ENCODE results near the gene MAP3K14. TPM values are rescaled to one million over a fixed set of nuclear protein-coding genes. Genes with fewer than 3 reads are reported as not detected.

Gene MAP3K14
- total RNA-seq, 1 experiment from 2014 or later = 16.4 TPM

- no peaks in the 10 kb centered on the region for H3K9me2 ChIP-seq (ENCODE audit: insufficient read depth)
- no peaks in the 10 kb centered on the region; the same call in 1 of the 2 replicates for H4K20me1 ChIP-seq (ENCODE audit: insufficient read depth)
- POLR2A ChIA-PET = interaction anchor here (1.0 kb wide), 1 partner anchor 129 kb away, joined by 3 read pairs; the partner anchor contains the start of gene HEXIM1
- intact Hi-C loops (cut with micrococcal nuclease) = loop anchor here (1.0 to 2.0 kb wide), 2 partner anchors 39 to 108 kb away; partner anchors contain the start of gene MAP3K14
- CTCF ChIA-PET = interaction anchor here (0.7 to 5.5 kb wide), 30 partner anchors 9 to 148 kb away, joined by 3 to 115 read pairs (median 4); partner anchors contain the start of genes ACBD4 and MAP3K14
- H3K36me3 ChIP-seq (ENCODE audit: control insufficient read depth in 1 of 2, insufficient read depth in 2 of 2, low read length in 2 of 2) = peaks cover 16 to 29% of the 10 kb centered on the region in 2 experiments
- TF ChIP-seq EGR1 (IDR thresholded peaks at IDR 0.05; ENCODE audit: low read depth) = no peak
- TF ChIP-seq, protein P1, sequence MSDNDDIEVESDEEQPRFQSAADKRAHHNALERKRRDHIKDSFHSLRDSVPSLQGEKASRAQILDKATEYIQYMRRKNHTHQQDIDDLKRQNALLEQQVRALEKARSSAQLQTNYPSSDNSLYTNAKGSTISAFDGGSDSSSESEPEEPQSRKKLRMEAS (IDR thresholded peaks at IDR 0.05) = peak; percentile 30; the same call in 1 of the 2 replicates
- TF ChIP-seq CBX3 (IDR thresholded peaks at IDR 0.05; ENCODE audit: low read depth) = 0 out of 2 replicates have a peak, but pooled peaks have one; percentile 7
- TF ChIP-seq, protein P2, sequence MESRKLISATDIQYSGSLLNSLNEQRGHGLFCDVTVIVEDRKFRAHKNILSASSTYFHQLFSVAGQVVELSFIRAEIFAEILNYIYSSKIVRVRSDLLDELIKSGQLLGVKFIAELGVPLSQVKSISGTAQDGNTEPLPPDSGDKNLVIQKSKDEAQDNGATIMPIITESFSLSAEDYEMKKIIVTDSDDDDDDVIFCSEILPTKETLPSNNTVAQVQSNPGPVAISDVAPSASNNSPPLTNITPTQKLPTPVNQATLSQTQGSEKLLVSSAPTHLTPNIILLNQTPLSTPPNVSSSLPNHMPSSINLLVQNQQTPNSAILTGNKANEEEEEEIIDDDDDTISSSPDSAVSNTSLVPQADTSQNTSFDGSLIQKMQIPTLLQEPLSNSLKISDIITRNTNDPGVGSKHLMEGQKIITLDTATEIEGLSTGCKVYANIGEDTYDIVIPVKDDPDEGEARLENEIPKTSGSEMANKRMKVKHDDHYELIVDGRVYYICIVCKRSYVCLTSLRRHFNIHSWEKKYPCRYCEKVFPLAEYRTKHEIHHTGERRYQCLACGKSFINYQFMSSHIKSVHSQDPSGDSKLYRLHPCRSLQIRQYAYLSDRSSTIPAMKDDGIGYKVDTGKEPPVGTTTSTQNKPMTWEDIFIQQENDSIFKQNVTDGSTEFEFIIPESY (IDR thresholded peaks at IDR 0.05; ENCODE audit: extremely low read depth, insufficient replicate concordance, low read length) = no peak
- TF ChIP-seq, protein P3, sequence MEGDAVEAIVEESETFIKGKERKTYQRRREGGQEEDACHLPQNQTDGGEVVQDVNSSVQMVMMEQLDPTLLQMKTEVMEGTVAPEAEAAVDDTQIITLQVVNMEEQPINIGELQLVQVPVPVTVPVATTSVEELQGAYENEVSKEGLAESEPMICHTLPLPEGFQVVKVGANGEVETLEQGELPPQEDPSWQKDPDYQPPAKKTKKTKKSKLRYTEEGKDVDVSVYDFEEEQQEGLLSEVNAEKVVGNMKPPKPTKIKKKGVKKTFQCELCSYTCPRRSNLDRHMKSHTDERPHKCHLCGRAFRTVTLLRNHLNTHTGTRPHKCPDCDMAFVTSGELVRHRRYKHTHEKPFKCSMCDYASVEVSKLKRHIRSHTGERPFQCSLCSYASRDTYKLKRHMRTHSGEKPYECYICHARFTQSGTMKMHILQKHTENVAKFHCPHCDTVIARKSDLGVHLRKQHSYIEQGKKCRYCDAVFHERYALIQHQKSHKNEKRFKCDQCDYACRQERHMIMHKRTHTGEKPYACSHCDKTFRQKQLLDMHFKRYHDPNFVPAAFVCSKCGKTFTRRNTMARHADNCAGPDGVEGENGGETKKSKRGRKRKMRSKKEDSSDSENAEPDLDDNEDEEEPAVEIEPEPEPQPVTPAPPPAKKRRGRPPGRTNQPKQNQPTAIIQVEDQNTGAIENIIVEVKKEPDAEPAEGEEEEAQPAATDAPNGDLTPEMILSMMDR (IDR thresholded peaks at IDR 0.05 in 2 of 3, conservative IDR thresholded peaks at IDR 0.05 in 1 of 3; ENCODE audit: borderline replicate concordance in 1 of 3, insufficient read depth in 1 of 3, low read depth in 2 of 3, low read length in 2 of 3) = peak; percentile 74 to 90 (median 89)
- TF ChIP-seq POLR2A (IDR thresholded peaks at IDR 0.05; ENCODE audit: borderline replicate concordance, extremely low read depth, insufficient read depth, insufficient read length) = no peak
- no peak for TF ChIP-seq FOSL1 (IDR thresholded peaks at IDR 0.05; ENCODE audit: low read depth)
- no peak for TF ChIP-seq JUND (IDR thresholded peaks at IDR 0.05)
- TF ChIP-seq SP1 (IDR thresholded peaks at IDR 0.05; ENCODE audit: low read depth) = no peak
- peak; percentile 91 for TF ChIP-seq RAD21 (IDR thresholded peaks at IDR 0.05; ENCODE audit: low read depth)
- no peak for TF ChIP-seq EZH2phosphoT487 (IDR thresholded peaks at IDR 0.05; ENCODE audit: borderline replicate concordance)
- no peak for TF ChIP-seq EZH2 (IDR thresholded peaks at IDR 0.05)
- no peak for TF ChIP-seq YY1 (IDR thresholded peaks at IDR 0.05; ENCODE audit: extremely low read depth, insufficient replicate concordance, low read depth, low read length)
- no peak for TF ChIP-seq SIN3A (IDR thresholded peaks at IDR 0.05; ENCODE audit: low read depth)
- TF ChIP-seq, protein P4, sequence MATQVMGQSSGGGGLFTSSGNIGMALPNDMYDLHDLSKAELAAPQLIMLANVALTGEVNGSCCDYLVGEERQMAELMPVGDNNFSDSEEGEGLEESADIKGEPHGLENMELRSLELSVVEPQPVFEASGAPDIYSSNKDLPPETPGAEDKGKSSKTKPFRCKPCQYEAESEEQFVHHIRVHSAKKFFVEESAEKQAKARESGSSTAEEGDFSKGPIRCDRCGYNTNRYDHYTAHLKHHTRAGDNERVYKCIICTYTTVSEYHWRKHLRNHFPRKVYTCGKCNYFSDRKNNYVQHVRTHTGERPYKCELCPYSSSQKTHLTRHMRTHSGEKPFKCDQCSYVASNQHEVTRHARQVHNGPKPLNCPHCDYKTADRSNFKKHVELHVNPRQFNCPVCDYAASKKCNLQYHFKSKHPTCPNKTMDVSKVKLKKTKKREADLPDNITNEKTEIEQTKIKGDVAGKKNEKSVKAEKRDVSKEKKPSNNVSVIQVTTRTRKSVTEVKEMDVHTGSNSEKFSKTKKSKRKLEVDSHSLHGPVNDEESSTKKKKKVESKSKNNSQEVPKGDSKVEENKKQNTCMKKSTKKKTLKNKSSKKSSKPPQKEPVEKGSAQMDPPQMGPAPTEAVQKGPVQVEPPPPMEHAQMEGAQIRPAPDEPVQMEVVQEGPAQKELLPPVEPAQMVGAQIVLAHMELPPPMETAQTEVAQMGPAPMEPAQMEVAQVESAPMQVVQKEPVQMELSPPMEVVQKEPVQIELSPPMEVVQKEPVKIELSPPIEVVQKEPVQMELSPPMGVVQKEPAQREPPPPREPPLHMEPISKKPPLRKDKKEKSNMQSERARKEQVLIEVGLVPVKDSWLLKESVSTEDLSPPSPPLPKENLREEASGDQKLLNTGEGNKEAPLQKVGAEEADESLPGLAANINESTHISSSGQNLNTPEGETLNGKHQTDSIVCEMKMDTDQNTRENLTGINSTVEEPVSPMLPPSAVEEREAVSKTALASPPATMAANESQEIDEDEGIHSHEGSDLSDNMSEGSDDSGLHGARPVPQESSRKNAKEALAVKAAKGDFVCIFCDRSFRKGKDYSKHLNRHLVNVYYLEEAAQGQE (IDR thresholded peaks at IDR 0.05; ENCODE audit: low read depth) = no peak
- TF ChIP-seq TCF7L2 (IDR thresholded peaks at IDR 0.05; ENCODE audit: borderline replicate concordance, extremely low read depth, insufficient read depth, insufficient read length) = no peak
- no peak for TF ChIP-seq ELF1 (IDR thresholded peaks at IDR 0.05; ENCODE audit: borderline replicate concordance, low read depth)
- no peaks in the 10 kb centered on the region for H3K9me3 ChIP-seq (ENCODE audit: control insufficient read depth in 1 of 2, insufficient read depth in 1 of 2, low read depth in 1 of 2, low read length in 2 of 2)
- peak; percentile 90 for DNase-seq (ENCODE audit: low read depth, low spot score)
- peaks cover 17 to 38% of the 10 kb centered on the region in 2 experiments for H3K4me1 ChIP-seq (ENCODE audit: control insufficient read depth in 1 of 2, insufficient read depth in 2 of 2, low read length in 2 of 2)
- no peak overlapping the region for H3K4me3 ChIP-seq (replicated peaks in 1 of 2; ENCODE audit: low read depth in 1 of 2, low read length in 2 of 2)
- H3K79me2 ChIP-seq (ENCODE audit: insufficient read depth, low read length) = peaks cover 11% of the 10 kb centered on the region
- H3K27me3 ChIP-seq (ENCODE audit: insufficient read depth, low read length) = no peaks in the 10 kb centered on the region
- H3K4me2 ChIP-seq (ENCODE audit: low read length) = peak overlapping the region; percentile 30
- no peak overlapping the region; the same call in 1 of the 2 replicates for H3K9ac ChIP-seq (ENCODE audit: low read length)
- no peak overlapping the region for H2AFZ ChIP-seq (ENCODE audit: low read depth, low read length, poor library complexity, severe bottlenecking)
- H3K27ac ChIP-seq (ENCODE audit: low read depth, low read length) = peak overlapping the region; percentile 36
- BruUV-seq (replicated peaks) = no TSS peak
- RAD21 ChIA-PET (ENCODE audit: low non-redundant PET in 1 of 2, low total read pairs in 2 of 2, uncharacterized antibody in 2 of 2, unreplicated experiment in 2 of 2) = interaction anchor here (0.8 to 1.9 kb wide), 6 partner anchors 40 to 108 kb away, joined by 3 to 17 read pairs (median 3); partner anchors contain the start of gene MAP3K14 (in 1 of the 2)
- peak; percentile 87 for ATAC-seq
Observed at GRCh38 chr17:45277216-45277849, 39.5 kb downstream of the MAP3K14 start.

Measured in HCT116 (cell line).